Measurements from ENCODE around the gene RASGRP4.

RASGRP4 gene

DNA sequence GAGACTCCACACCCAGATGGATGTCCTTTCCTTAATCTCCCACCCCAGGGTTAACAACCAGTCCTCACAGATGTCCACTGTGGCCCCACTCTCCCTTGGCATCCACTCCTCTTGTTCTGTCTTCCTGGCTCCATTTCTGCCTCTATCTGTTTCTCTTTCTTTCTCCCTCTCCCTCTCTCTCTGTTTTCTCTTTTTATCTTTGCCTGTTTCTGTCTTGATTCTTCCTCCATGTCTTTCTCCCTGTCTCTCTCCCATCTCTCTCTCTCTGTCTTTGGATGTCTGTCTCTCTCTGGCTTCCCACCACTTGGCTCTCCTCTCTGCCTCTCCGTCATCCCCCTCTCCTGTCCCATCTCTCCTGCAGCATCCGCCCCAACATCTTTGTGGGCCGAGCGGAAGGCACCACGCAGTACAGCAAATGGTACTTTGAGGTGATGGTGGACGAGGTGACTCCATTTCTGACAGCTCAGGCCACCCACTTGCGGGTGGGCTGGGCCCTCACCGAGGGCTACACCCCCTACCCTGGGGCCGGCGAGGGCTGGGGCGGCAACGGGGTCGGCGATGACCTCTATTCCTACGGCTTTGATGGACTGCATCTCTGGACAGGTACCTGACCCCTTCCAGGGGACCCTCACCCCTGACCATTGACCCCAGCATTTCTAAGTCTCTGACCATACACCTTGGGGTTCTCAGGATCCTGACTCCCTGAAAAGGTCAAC, 31.8 kb upstream of the RASGRP4 start:
- peaks cover 5% of the 10 kb centered on the region; the same call in 1 of the 2 replicates for H3K27me3 ChIP-seq (ENCODE audit: insufficient read depth, low read length)
- TF ChIP-seq, protein P1, sequence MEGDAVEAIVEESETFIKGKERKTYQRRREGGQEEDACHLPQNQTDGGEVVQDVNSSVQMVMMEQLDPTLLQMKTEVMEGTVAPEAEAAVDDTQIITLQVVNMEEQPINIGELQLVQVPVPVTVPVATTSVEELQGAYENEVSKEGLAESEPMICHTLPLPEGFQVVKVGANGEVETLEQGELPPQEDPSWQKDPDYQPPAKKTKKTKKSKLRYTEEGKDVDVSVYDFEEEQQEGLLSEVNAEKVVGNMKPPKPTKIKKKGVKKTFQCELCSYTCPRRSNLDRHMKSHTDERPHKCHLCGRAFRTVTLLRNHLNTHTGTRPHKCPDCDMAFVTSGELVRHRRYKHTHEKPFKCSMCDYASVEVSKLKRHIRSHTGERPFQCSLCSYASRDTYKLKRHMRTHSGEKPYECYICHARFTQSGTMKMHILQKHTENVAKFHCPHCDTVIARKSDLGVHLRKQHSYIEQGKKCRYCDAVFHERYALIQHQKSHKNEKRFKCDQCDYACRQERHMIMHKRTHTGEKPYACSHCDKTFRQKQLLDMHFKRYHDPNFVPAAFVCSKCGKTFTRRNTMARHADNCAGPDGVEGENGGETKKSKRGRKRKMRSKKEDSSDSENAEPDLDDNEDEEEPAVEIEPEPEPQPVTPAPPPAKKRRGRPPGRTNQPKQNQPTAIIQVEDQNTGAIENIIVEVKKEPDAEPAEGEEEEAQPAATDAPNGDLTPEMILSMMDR (IDR thresholded peaks at IDR 0.05; ENCODE audit: low read length) = no peak
- TF ChIP-seq EZH2 (IDR thresholded peaks at IDR 0.05; ENCODE audit: borderline replicate concordance, low read length) = no peak
- no peaks in the 10 kb centered on the region for H3K36me3 ChIP-seq (ENCODE audit: insufficient read depth, low read length)
- H3K9me2 ChIP-seq (ENCODE audit: low read depth, low read length) = no peaks in the 10 kb centered on the region
- no peak overlapping the region for H3K4me2 ChIP-seq (ENCODE audit: low read length)
- no peaks in the 10 kb centered on the region for H3K4me1 ChIP-seq (ENCODE audit: insufficient read depth, low read length, severe bottlenecking)
- no peaks in the 10 kb centered on the region for H3K79me2 ChIP-seq (ENCODE audit: insufficient read depth, low read length)
- H4K20me1 ChIP-seq (ENCODE audit: insufficient read depth, low read length) = no peaks in the 10 kb centered on the region
- no peaks in the 10 kb centered on the region for H3F3A ChIP-seq (ENCODE audit: insufficient read depth, low read length)
- H3K4me3 ChIP-seq (ENCODE audit: low read depth, low read length, poor library complexity, severe bottlenecking) = no peak overlapping the region
- H3K9me3 ChIP-seq (ENCODE audit: low read length) = no peaks in the 10 kb centered on the region
- no peak overlapping the region for H3K9ac ChIP-seq (ENCODE audit: low read length)
- H3K27ac ChIP-seq (ENCODE audit: low read depth, low read length, poor library complexity, severe bottlenecking) = no peak overlapping the region
- H2AFZ ChIP-seq (ENCODE audit: low read length) = no peak overlapping the region

DNA sequence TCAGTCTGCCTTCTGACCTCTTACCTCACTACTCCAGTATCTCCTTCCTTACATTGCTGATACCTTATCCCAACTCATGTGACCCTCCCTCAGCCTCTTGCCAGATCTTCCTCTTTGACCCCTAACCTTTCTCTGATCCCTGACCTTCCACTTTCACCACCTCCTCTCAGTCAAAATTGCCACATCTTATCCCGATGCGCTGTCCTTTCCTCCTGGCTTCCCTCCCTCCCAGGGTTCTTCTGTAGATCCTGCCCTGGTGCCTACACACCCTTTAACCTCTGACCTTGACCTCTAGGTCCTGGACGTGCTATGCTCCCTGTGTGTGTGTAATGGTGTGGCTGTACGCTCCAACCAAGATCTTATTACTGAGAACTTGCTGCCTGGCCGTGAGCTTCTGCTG, 31.2 kb upstream of the RASGRP4 start:
- no peak for TF ChIP-seq EZH2 (IDR thresholded peaks at IDR 0.05; ENCODE audit: borderline replicate concordance, low read length)
- TF ChIP-seq, protein P1 (IDR thresholded peaks at IDR 0.05; ENCODE audit: low read length) = no peak
- no peaks in the 10 kb centered on the region for H4K20me1 ChIP-seq (ENCODE audit: insufficient read depth, low read length)
- H3K9me3 ChIP-seq (ENCODE audit: low read length) = no peaks in the 10 kb centered on the region
- H3F3A ChIP-seq (ENCODE audit: insufficient read depth, low read length) = no peaks in the 10 kb centered on the region
- H3K9ac ChIP-seq (ENCODE audit: low read length) = no peak overlapping the region
- no peak overlapping the region for H3K4me2 ChIP-seq (ENCODE audit: low read length)
- H3K4me3 ChIP-seq (ENCODE audit: low read depth, low read length, poor library complexity, severe bottlenecking) = no peak overlapping the region
- no peak overlapping the region for H3K27ac ChIP-seq (ENCODE audit: low read depth, low read length, poor library complexity, severe bottlenecking)
- H2AFZ ChIP-seq (ENCODE audit: low read length) = no peak overlapping the region
- peaks cover 5% of the 10 kb centered on the region; the same call in 1 of the 2 replicates for H3K27me3 ChIP-seq (ENCODE audit: insufficient read depth, low read length)
- H3K9me2 ChIP-seq (ENCODE audit: low read depth, low read length) = no peaks in the 10 kb centered on the region
- H3K79me2 ChIP-seq (ENCODE audit: insufficient read depth, low read length) = no peaks in the 10 kb centered on the region
- no peaks in the 10 kb centered on the region for H3K36me3 ChIP-seq (ENCODE audit: insufficient read depth, low read length)
- no peaks in the 10 kb centered on the region for H3K4me1 ChIP-seq (ENCODE audit: insufficient read depth, low read length, severe bottlenecking)

DNA sequence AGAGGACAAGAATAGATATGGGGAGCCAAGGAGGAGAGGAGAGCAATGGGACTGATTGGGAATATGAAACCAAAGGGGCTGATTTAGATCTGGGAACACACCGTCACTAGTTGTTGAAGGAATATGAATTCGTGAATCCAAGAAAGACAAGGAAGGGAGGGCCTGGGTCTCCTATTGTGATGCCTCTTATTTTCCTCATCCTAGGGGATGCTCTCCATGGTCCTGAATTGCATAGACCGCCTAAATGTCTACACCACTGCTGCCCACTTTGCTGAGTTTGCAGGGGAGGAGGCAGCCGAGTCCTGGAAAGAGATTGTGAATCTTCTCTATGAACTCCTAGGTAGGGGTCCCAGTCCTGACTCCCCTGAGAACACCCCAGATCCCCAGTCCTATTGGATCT, 29.0 kb upstream of the RASGRP4 start:
- H3K4me1 ChIP-seq (ENCODE audit: insufficient read depth, low read length, severe bottlenecking) = no peaks in the 10 kb centered on the region
- no peaks in the 10 kb centered on the region for H3K9me2 ChIP-seq (ENCODE audit: low read depth, low read length)
- peaks cover 3% of the 10 kb centered on the region; the same call in 1 of the 2 replicates for H3K27me3 ChIP-seq (ENCODE audit: insufficient read depth, low read length)
- TF ChIP-seq, protein P1 (IDR thresholded peaks at IDR 0.05; ENCODE audit: low read length) = no peak
- no peak for TF ChIP-seq EZH2 (IDR thresholded peaks at IDR 0.05; ENCODE audit: borderline replicate concordance, low read length)
- no peaks in the 10 kb centered on the region for H3K36me3 ChIP-seq (ENCODE audit: insufficient read depth, low read length)
- no peaks in the 10 kb centered on the region for H3K79me2 ChIP-seq (ENCODE audit: insufficient read depth, low read length)
- H3K9ac ChIP-seq (ENCODE audit: low read length) = no peak overlapping the region
- no peak overlapping the region for H3K4me3 ChIP-seq (ENCODE audit: low read depth, low read length, poor library complexity, severe bottlenecking)
- H3K27ac ChIP-seq (ENCODE audit: low read depth, low read length, poor library complexity, severe bottlenecking) = no peak overlapping the region
- no peak overlapping the region for H2AFZ ChIP-seq (ENCODE audit: low read length)
- no peak overlapping the region for H3K4me2 ChIP-seq (ENCODE audit: low read length)
- no peaks in the 10 kb centered on the region for H4K20me1 ChIP-seq (ENCODE audit: insufficient read depth, low read length)
- H3K9me3 ChIP-seq (ENCODE audit: low read length) = no peaks in the 10 kb centered on the region
- H3F3A ChIP-seq (ENCODE audit: insufficient read depth, low read length) = no peaks in the 10 kb centered on the region
